Measurements from ENCODE around the gene RHOB.
"Not testable (repeated sequence)": the region's sequence is repeated elsewhere in the genome, so short reads cannot be mapped to it uniquely, and the experiment has no call there.

Gene RHOB

DNA sequence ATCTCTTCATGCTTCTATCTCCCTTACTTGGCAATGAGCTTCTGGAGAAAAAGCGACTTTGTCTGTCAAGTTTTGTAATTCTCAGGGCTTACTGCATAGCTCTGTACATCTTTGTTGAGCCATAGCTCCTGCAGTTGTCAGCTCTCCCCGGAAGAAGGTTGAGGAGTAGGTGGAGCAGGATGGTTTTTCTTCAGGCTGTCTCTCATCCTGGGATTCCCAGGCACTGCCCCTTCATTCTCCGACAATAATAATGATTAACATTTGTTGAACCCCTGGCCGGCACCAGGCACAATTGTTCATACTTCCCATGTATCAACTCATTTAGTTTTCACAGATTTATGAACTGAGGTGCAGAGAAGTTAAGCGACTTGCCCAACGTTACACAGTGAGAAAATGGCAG is 23.5 kb upstream of the RHOB start:
- no peak for DNase-seq

DNA sequence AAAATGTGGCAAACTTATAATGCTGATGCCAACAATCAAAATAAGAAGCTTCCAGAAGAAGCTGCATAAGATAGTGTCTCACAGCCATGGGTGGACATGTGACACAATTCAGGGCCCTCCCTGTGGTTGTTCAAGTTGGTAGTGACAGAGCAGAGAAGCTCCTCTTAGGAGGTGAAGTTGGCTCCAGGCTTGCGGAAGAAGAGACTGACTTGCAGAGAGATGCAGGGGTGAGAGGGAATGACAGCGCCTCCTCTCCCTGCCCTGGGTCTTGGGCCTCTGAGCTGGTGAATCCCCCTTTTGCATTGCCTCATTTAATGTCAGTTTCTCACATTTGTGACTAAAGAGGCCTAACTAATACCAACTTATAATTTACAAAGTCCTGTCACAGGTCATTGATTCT is 23.0 kb upstream of the RHOB start:
- no peak for DNase-seq

DNA sequence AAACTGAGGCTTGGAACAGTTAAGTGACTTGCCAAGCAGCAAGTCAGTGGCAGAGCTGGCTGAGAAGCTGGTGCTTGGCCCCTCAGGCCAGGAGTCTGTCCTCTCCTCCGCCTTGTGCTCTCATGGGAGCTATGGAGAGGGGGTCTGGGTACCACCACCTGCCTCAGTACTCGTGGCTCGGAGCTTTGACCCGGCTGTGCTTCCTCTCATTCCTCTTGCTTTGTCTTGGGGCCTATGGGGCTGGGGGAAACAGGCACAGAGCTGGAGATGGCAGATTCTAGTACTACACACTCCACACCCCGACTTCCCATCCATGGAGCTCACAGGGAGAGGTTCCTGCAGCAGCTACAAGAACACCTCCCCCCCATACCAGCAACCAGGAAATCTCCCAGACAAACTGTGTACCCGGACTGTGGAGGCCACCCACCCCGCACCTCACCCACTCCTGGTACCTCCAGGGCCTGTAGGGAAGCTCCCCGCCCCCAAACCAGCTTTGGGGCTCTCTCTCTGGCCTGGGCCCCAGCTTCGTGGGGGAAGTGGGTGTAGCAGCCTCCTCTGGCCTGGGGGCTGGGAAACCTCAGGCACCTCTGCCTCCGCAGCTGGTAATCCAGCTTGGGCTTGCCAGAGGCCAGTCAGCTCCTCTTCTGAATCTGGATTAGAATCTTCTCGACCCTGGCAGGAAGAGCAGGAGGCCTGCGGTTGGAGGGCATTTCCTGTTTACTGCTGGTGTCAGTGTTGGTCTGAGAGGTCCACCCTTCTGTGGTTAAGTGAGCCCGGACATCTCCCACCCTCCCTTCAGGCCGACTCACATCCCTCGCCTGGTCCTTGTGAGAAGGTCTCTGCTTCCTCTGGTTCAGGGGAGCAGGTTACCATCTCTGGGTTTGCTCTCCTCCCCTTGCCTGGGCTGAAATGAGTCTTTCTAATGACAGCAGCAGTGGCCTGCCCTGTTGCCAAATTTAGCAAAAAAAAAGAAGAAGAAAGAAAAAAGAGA is 22.3 kb upstream of the RHOB start:
- DNase-seq = peak; percentile 7

DNA sequence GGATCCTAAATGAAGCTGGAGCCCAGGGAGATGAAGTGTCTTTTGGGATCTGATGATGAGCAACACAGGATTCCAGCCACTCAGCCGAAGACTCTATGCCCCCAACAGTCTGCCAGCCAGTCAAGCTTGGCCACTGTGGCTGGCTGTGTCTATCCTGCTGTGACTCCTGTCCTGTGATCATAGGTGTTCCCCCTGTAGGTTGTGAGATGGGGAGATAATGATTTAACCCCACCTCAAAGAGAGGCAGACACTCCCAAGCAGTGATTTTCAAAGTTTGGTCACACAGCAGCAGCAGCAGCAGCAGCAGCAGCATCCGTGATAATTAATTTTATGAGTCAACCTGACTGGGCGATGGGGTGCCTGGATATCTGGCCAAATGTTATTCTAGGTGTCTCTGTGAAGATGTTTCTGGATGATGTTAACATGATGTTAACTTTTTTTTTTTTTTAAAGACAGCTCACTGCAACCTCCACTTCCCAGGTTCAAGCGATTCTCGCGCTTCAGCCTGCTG is 21.4 kb upstream of the RHOB start:
- no peak for DNase-seq

DNA sequence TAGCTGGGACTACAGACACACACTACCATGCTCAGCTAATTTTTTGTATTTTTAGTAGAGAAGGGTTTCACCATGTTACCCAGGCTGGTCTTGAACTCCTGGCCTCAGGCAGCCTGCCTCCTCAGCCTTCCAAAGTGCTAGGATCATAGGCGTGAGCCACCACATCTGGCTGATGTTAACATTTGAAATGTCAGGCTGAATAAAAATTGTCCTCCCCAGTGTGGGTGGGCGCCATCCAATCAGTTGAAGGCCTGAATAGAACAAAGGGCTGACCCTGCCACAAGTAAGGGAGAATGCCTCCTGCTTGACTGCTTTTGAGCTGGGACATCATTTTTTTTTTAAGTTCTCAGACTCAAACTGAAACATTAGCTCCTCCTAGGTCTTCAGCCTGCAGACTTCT is 21.0 kb upstream of the RHOB start:
- DNase-seq = no peak

DNA sequence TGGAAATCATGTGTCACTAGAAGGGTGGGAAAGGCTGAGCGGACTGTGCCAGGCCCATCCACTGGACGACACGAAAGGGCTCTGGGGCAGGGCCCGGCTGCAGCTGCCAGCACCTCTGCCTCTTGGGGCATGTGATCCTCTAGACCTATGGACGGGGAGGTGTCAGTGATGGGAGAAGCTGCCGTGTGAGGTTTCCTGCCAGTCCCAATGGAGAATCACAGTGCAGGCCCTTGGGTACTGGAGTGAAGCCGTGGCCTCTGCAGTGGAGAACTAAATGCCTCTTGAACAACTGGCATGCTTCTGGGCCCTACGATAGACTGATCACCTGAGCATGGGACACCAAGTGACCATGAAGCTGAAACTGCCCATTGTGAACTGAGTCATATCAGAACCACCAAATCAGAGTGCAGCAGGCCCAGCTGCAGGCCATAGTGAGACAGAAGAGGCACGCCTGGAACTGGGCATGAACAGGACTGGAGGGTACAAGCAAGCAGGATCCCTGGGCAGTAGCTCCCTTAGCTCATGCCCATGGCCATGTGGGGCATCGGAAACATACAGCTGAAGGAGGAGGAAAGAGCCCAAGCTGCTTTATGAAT is 18.8 kb upstream of the RHOB start:
- DNase-seq = no peak

DNA sequence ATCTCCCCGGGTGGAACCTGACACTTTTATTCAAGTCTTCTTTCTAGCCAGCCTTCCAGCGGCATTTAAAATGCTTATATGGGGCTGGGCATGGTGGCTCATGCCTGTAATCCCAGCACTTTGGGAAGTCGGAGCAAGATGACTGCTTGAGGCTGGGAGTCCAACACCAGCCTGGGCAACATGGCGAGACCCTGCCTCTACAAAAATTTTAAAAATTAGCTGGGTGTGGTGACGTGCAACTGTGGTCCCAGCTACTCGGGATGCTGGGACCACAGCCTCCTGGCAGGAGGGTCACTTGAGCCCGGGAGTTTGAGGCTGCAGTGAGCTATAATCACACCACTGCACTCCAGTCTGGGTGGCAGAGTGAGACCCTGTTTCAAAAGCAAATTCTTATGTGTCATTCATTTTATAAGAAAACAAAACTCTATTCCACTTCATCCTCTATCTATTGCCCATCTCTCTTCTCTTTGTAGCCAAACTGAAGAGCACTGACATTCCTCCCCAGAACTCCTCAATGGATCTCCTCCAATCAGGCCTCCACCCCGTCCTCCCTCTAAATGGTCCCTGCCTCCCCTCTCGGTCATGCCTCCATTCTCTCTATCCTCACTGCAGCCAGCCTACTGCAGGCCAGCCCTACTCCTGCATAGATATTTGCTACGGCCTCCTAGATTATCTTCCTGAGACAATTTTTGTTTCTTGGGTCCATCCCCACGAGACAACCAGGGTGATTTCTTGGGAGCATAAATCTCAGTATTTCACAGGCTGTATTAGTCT is 18.0 kb upstream of the RHOB start:
- no peak for DNase-seq

DNA sequence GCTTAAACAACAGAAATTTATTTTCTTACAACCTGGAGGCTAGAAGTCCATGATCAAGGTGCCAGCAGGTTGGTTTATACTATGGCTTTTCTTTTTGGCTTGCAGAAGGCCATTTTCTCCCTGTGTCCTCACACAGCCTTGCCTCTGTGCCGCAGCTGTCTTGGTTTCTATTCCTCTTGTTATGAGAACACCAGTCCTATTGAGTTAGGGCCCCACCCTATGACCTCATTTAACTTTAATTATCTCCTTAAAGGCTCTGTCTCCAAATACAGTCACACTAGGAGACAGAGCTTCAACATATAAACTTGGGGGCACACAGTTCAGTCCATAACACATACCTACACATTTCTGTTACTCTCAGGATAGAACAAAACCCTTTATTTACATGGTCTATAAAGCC is 17.3 kb upstream of the RHOB start:
- DNase-seq = no peak

DNA sequence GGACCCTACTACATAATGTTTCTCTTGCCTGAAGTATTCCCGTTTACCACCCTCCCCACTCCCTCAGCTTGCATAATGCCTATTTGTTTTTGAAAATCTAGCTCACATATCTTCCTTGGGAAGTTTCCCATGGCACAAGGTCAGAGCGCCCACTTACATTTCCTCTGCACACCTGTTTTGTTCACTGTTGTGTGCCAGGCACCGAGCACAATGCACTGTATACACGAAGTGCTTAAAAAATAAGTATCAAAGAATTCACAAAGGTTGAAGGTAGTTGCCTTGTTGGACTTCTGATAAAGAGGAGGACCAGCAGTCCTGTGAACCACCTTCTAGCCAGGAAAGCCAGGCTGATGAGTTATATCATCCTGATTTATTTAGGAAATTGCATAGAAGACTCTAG is 16.8 kb upstream of the RHOB start:
- no peak for DNase-seq

DNA sequence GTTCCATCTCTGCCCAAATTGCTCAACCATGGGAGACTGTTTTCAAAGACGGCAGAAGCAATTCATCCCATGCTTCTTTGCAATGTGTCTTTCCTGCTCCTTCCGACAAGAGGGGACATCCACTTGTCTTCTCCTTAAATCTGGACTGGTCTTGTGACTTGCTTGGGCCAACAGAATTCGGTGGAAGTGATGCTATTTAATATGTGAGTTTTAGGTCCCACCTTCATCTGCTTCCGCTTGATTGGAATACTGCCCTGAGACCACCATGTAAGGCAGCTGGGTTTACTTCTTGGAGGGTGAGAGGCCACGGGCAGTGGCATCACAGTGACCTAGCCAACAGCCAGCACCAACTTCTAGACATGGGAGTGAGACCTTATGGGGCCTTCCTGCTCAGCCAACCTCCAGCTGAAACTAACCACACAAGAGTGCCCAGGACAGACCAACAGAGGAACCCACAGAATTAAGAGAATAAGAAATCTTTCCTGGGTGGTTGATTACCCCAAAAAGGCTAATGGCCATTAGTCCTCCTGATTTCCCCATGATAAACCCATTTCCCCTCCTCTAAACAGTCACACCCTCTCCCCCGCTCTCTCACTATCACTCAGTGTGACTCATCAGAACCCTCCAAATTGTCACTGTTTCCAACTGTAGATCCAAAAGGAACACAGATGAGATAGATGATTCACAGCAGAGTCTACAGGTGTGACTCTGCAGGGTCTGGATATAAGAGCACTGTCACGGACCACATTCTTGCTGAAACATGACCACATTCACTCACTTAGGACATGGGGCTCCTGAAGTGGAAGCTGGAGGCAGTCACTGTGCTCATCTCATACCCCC is 16.2 kb upstream of the RHOB start:
- no peak for DNase-seq

DNA sequence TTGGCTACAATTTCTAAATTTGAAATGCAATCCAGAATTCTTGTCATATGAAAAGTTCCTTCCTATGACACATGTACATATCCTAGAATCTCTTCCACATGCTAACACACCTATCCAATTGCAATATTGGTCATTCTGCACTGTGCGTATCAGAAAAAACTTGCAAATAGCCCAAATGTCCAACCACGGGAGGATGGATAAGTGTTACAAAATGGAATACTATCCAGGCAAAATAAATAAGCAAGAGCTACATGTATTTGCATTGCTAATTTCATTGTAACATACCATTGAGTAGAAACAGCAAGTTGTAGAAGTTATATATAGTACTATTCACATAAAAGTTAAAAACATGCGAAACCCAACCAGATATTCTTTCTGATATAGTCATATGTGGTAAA is 15.6 kb upstream of the RHOB start:
- no peak for DNase-seq

DNA sequence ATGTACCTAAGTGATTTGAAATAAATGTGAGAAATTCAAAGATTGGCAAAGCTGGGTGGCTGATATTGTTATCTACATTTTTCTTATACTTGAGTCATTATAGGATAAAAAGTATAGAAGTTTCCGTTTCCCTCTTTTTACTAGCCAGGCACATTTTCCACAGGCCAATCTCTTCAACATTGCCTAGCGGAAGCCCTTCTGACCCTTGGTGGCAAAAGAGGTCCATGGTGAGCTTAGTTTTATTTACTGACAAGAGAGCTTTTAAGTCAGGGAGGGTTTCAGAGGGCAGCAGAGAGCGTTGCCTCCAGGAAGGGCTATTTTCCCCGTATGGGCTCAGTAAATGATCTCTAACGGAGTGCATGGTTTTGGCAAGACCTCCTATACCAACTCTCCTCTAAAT is 15.1 kb upstream of the RHOB start:
- no peak for DNase-seq

DNA sequence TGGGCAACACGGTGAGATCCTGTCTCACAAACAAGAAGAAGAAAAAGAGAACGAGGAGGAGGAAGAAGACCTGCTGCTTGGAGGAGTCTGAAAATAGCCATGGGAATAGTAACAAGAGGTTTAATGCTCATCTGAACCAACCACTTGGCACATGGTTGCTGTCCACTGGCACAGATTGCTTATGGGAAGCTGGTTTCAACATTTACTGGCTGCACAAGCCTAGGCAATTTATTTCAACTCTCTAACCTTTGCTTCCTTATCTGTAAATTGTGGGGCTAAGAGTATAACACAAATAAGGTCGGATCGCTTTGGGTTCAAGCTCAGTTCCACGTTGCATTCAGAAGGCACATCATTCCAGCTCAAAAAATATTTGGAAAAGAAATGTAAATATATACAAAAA is 14.2 kb upstream of the RHOB start:
- DNase-seq = no peak

DNA sequence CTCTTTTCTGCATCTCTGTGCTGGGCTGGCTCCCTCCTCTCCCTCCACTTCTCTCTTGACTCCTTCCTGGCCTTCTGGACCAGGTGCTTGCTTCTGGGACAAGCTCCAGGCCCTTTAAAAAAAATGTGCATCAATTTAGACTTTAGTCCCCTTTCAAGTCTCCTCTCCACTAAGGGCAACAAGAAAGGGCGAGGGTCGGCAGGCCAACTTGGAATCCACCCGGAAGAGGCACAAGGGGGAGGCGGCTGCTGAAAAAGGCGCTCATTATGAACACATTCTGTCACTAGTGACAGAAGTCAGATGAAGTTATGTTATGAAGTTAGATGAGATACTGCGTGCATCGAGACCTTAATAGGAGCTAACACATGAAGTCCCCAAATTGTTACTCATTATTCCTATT is 13.6 kb upstream of the RHOB start:
- DNase-seq = no peak

DNA sequence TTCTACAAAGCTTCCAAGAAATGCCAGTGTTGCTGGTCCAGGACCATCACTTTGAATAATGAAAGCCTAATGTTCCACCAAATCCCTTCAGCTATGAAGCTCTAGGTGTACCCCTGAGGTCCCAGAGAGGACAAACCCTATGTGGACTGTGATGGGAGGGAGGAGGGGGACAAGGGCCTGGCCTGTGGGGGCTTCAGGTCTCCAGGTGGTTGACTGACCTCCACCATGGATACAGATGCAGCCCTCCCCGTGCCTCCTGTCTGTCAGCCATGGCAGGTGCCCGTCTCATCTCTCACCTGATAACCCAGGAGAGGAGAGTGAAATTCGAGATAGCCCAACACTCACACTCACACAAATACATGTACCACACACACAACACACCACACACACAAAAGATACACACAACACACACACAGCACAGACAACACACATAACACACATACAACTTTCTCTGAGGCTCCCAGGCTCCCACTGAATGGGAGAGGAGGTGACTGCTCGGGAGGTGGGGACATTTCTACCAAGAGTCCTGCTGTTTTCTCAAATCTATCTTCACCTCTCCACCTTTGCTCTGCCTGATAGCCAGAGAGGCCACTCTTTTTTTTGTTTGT is 12.8 kb upstream of the RHOB start:
- DNase-seq = no peak

DNA sequence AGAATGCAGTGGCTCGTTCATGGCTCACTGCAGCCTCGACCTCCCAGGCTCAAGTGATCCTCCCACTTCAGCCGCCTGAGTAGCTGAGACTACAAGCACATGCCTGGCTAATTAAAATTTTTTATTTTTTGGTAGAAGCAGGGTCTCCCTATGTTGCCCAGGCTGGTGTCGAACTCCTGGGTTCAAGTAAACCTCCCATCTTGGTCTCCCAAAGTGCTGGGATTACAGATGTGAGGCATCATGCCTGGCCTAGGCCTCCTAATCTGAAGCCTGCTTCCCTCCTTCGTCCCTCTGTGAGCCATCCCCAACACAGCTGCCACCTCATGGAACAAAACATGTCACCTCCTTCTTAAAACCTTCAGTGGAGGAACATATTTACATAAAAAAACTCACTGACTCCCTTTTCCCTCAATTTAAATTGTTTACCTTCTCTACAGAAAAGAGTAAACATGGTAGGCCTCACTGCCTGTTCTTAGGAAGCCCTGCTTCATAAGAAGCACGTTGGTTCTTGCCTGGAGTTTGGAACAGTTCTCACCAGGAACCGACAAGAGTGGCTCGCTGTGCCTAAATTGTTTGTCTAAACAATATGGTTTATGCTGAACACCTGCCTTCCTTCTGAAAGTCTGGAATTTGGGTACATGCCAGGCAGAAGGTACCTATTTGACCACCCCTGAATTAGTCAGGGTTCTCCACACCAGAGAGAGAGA is 12.1 kb upstream of the RHOB start:
- DNase-seq = no peak

DNA sequence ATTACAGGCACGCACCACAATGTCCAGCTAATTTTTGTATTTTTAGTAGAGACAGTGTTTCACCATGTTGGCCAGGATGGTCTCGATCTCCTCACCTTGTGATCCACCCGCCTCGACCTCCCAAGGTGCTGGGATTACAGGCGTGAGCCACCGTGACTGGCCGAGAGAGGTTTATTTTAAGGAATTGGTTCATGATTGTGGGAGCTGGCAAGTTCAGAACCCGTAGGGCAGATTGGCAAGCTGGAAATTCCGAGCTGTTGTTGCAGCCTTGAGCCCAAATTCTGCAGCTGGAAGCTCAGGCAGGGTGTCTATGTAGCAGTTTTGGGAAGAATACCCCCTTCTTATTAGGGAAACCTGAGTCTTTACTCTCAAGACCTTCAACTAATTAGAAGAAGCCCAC is 11.4 kb upstream of the RHOB start:
- DNase-seq = not testable (repeated sequence)

DNA sequence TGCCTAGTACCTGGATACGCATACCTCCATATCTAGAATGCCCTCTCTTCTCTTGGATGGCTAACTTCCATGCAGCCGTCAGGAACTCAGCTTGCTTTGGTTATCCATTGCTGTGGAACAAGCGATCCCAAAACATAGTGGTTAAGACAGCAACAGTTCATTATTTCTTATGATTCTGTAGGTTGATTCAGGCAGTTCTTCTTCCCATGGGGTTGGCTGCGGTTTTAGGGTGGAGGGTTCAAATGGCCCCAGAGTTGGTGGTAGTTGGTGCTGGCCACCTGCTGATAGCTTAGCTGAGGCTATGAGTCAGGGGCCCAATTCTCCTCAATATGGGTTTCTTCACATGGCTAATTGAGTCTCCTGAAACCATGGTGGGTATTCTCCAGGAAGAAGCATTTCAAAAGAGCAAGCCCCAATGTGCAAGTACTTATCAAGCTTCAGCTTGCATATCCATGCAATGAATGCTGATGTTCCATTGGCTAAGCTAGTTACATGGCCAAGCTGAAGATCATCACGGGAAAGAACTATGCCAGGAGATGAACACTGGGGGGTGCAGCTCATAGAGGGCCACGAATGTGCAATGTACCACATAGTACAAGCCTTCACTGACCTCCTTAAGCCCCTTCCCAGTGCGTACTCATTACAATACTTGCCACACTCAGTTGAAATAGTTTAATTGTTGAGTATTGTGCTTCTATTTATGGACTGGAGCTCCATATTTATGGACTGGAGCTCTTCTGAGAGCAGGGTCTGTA is 10.0 kb upstream of the RHOB start:
- DNase-seq = no peak

DNA sequence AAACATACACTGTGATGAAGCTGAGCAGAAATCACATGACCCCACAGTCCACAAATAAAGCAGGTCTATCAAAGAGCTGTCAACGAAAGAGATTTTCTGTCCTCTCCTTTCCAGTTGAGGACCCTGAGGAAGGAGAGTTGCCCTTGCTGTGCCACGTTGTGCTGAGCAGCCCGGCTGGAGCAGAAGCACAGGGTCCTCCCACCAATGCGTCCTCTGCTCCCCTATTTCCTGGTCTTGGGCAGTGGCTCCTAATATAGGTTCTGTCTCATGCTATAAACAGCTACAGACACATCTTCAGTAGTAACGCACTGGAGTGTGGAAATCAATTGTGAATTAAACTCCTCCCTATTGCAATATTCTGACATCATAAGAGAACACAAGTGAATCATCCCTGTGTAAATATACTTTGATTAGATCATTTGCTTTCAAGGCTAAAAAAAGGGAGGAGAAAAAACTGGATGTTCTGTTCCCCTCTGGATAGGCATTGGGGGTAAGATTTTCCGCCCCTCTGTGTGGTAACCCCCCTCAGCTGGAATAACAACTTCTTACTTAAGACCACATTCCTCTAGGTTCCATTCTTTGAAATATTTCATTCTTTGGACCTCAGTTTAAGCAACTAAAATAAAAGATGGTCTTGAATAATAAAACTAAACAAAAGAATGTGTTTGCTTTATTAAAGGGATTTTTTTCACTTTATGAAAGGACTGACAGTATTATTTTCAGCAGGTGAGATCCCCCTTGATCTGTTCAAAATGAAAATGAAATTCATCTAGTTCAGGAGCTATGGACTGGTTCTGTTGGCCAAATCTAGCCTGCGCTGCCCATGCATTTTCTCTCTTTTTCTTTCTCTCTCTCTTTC is 8.3 kb upstream of the RHOB start:
- DNase-seq = no peak

DNA sequence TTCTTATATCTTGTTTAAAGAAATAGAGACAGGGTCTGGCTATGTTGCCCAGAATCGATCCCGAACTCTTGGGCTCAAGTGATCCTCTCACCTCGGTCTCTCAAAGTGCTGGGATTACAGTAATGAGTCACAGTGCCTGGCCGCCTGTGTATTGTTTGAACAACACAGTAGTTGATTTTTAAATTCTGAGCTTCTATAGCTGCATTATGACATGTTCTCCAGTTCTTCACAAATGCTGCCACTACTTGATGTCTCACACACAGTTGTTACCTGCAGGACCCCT is 7.7 kb upstream of the RHOB start:
- no peak for DNase-seq

All from CD4-positive, alpha-beta T cell treated with Interleukin-17A for 4 hours (primary cell).